ENCODE results near the gene JADE1.

DNA sequence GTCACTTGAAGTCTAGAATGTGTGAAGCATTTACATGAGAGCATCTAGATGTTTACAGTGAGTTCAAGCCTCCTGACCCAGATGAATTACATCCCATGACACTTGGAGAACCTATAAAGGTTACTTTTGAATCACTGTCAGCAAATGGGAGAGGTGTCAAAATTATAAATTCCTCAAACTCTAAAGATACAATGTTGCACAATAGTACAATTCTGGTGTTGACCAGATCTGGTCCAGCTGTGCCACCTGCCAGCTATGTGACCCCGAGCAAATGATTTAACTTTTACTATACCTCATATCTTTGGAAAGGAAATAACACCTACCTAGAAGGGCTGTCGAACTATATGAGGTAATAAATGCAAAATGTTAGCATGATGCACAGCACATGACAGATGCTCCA, 69.8 kb downstream of the JADE1 start:
- TF ChIP-seq, protein P1, sequence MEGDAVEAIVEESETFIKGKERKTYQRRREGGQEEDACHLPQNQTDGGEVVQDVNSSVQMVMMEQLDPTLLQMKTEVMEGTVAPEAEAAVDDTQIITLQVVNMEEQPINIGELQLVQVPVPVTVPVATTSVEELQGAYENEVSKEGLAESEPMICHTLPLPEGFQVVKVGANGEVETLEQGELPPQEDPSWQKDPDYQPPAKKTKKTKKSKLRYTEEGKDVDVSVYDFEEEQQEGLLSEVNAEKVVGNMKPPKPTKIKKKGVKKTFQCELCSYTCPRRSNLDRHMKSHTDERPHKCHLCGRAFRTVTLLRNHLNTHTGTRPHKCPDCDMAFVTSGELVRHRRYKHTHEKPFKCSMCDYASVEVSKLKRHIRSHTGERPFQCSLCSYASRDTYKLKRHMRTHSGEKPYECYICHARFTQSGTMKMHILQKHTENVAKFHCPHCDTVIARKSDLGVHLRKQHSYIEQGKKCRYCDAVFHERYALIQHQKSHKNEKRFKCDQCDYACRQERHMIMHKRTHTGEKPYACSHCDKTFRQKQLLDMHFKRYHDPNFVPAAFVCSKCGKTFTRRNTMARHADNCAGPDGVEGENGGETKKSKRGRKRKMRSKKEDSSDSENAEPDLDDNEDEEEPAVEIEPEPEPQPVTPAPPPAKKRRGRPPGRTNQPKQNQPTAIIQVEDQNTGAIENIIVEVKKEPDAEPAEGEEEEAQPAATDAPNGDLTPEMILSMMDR (IDR thresholded peaks at IDR 0.05), result no peak
- no peak for TF ChIP-seq POLR2A (IDR thresholded peaks at IDR 0.05)
- no peak for TF ChIP-seq EP300 (IDR thresholded peaks at IDR 0.05; ENCODE audit: low read depth)
